ENCODE measurements around the gene OR52B2.

Gene OR52B2

DNA sequence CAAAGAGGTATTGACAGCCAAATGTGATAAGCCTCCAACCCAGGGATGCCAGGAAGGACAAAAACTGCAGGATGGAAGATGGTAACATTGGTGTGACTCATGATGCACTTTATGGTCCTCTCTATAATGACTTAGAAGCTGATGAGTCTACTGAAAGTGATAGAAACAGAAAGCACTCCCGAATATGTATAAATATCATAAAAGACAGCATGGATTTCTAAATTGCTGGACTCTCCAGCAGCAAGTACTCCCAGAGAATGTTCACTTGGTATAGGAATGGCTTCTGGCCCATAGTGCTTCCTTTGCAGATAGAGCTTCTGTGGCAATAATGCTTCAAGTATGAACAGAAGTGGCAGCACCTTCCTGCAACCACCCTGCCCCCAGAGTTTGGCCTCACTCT lies at the start of gene OR52B2:
TSS of gene OR52B2 (minus strand) at position 101 of the 400 bp plus-strand sequence. CDS start at position 101, 0 bp downstream.
- DNase-seq: no peak

DNA sequence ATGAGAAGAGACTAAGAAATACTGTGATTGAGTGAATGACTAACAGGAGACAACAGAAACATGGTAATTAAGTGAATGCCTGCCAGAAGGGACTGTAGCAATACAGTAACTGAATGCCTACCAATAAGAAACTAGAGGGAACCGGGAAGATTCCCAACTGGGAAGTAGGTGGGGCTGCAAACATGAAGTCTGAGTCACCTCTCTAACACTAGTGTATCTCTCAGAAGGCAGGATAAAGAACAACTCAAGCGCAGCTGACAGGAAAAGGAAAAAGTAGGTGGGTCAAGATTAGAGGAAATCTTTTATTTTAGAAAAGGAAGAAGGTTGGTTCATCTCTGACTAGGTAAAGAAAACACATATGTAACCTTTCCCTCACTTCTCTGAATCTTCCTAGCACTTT lies 49.2 kb upstream of the OR52B2 start:
- DNase-seq: no peak

DNA sequence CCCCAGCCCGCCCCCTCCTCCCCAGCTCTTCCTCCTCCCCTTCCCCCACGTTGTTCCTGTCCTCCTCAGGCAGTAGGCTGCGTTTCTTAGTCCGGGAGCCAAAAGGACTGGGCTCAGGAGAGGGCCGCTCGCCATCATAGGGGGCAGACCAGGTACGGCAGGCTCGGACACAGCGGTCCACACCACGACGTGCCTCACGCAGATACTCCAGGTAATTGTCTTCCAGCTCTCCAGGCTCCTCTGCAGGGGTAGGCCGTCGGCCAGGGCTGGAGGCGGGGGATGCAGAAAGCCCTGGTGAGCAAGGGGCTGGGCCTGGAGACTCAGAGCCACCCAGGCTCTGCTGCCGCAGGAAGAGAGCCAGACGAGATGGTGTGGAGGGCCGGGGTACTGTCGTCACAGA lies 47.6 kb upstream of the OR52B2 start:
- no peak for DNase-seq

DNA sequence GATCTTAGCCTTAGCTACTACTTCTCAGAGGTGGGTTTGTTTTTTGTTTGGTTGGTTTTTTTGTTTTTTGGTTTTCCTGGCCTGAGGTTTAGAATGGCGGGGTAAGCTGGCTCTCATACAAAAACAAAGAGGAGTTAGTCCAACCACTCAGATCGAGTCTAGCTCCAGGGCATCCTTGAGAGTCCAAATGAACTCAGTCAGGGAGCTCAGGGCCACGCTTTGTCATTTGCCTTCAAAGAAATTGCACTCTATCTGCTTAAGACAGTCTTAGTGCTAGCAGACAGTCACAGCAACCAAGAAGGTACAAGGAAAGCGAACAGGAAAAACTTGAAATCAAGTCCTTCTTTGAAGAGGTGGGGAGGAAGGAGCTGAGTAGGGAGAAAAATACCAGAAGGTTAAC lies 46.4 kb upstream of the OR52B2 start:
- DNase-seq: no peak

DNA sequence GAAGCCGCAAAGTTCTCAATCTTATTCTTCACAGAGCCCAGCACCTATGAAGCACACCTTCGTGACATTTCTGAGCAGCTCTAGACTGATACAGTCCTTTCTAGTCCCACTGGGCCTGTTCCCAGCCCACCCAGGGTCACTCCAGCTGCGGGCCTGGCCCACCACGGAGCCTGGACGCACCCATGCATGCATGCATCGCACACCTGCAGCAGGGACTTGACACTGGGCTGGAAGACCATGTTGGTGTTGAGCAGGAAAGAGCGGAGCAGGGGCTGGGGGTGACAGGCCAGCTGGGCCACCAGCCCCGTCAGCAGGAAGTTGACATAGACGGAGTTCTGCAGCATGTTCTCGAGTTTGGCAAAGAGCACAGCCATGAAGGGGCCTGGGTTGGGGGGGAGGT lies 44.4 kb upstream of the OR52B2 start:
- DNase-seq: no peak

DNA sequence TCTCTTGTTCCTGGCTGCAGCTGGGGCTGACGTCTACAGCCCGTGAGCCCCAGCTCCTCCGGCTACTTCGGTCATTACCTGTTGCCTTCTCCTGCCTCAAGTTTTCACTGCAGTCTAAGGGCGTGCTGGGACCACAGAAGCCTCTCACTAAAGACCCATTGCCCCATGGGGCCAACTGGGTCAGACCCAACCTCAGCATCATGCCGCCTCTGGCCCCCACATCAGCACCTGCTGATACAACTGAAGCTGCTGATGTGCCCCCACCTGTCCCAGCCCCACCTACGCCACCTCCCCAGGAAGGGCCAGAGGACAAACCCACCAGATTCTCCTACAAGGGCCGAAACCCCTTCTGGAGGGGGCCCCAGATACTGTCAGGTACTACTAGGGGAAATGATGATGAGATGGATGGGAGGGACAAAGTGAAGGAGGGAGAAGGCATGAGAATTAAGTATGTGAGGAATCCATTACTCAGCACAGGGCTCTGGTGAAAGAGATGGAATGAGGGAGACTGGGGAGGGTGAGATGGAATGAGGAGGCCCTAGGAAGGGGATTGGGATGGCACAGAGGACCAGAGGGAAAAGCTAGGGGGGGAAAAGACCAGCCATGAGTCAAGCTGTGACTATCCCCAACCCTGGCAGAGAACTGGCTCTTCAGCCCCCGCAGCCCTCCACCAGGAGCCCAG lies 40.3 kb upstream of the OR52B2 start:
- DNase-seq: no peak

DNA sequence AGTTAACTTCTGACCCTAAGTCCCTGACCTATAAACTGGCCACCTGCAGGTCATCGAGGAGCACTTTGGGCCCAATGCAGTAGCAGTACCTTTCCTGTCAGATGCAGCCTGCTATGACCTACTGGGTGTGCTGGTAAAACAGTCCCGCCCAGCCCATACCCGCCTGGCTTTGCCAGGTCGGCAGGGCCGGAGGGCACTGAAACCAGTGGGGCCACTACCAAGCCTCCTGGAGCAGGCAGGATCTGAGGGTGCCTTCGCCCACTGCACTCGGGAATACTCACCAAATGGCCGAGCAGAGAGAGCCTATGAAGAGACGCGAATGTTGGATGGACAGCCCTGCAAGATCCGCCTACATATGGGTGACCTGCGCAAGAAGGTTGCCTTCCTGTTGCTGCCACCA lies 39.7 kb upstream of the OR52B2 start:
- no peak for DNase-seq

DNA sequence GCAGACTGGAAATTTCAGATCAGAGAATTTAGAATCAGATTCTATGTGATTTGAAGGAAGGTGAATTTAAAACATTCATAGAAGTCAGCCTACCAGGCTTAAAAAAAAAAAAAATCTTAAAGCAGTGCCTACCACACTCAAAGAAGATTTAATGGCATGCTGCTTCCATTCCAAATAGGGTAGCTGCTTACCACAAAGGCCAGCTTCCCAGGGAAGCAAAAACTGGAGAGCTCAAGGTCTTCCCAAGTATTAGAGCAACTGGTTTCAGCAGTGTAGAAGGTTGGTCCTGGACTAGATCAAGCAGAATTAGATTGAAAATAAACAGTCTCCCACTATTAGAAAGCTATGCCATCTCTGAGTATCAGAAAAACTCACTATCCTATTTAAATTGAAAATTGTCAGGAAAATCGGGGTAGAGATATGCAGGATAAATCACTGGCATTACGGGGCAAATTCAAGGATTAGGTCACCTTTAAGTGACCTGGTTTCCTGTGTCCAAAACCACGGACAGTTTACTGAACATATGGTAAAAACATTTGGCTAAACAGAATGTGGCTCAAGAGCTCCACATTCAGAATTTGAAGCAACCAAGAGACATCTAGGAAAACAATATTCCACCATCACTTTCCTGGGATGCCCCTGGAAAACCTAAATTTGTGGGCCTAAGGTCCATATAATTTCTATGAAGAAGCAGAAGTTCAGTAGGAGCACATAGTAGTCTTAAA lies 36.5 kb upstream of the OR52B2 start:
- DNase-seq: no peak

DNA sequence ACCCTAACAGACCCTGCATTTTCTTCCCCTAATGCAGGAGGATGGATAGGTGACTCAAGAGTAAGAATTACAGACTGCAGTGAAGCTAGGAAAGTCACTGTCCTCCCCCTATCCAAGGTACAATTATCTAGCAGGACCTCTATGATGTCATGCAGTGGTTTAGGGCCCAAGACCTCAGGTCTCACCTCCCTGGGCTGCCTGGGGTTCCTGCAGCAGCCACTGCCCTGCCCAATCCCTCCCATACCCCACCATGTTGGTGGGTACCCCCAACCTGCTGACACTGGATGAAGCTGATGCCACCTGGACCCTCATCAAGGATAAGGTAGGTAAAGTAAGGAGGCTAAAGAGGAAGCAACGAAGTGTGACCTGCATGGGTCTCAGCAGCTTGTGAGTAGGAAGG lies 35.2 kb upstream of the OR52B2 start, which contains the start of gene C11orf42:
TSS of gene C11orf42 (plus strand) at position 192 of the 400 bp plus-strand sequence. CDS start at position 251, 59 bp downstream.
- no peak for DNase-seq

DNA sequence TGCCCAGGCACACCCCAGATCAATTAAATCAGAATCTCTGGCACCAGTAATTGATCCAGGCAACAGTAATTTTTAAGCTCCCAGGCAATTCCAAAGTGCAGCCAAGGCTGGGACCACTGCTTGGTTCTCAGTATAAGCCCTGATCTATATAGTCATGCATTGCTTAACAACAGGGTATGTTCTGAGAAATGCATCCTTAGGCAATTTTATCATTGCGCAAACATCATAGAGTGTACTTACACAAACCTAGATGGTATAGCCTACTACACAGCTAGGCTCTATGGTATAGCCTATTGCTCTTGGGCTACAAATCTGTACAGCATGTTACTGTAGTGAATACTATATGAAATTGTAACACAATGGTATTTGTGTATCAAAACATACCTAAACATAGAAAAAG lies 34.6 kb upstream of the OR52B2 start:
- no peak for DNase-seq

DNA sequence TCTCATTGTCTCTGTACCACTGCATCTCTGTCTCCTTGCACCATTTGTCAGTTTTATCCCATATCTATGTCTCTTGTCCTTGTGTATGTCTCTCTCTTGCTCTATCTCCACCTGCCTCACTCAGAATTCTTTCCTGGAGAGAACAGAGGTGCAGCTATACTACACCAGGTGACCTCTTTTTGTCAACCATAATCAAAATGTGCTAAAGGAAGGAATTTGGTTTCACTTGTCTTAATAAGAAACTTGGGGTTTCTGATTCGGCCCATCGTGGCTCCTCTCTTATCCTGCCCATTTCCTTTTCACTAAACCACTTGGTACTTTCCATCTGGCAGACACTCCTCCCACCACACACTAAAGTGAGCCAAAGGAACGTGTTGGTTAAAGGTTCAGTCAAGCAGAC lies 33.2 kb upstream of the OR52B2 start:
- no peak for DNase-seq

DNA sequence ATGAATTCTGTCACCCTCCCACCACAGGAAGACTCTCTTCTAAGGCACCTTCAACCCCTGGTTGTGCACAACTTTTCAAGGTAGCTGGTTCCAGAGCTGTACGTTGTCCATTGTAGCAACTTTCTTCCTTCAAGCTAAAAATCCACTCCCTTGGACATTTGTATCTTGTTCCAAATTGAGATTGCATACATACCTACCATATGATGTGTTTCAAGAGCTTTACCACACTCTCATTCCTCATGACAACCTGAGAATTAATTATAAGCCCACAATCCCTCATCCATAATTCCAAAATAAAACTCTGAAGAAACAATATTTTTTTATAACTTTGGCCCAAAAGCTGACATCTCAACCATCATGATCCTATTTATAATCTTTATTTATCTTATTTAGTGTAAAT lies 31.9 kb upstream of the OR52B2 start:
- no peak for DNase-seq

DNA sequence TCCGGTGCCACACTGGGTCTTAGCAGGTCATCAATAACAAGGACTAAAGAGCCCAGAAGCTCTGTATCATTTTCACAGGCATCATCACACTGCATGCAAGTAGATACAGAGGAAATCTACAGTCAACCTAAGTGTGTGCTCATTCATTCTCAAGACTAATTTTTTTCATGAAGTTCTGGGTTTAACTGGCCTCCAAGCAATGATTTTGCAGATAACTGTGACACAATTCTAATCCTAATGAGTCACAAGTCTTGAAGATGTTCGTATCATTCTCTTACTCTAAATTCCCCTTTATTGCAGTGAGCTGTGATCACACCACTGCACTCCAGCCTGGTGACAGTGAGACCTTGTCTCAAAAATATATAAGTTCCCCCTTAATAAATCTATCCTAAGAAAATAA lies 31.4 kb upstream of the OR52B2 start:
- DNase-seq: no peak

DNA sequence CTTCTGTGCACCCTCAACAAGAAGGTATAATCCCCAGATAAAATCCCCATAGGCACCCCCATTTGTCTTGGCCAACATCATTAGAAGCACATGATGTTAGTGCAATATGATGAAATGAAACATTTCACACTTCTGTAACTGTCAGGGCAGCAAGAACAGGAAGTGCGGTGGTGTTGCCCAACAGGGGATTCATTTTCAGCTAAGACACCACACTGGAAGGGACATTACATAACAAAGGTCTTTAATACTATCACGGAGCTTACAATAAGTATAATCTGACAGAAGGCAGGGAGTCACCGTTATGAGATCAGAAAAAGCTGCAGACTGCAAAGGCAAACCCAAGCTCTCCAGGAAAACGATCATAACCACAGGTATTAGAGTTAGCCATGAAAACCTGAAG lies 30.8 kb upstream of the OR52B2 start:
- DNase-seq: no peak

DNA sequence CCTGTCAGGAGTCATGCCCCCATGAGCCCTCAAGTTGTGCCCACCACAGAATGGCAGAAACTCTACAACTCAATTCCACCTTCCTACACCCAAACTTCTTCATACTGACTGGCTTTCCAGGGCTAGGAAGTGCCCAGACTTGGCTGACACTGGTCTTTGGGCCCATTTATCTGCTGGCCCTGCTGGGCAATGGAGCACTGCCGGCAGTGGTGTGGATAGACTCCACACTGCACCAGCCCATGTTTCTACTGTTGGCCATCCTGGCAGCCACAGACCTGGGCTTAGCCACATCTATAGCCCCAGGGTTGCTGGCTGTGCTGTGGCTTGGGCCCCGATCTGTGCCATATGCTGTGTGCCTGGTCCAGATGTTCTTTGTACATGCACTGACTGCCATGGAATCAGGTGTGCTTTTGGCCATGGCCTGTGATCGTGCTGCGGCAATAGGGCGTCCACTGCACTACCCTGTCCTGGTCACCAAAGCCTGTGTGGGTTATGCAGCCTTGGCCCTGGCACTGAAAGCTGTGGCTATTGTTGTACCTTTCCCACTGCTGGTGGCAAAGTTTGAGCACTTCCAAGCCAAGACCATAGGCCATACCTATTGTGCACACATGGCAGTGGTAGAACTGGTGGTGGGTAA lies 29.2 kb upstream of the OR52B2 start, which contains the start of gene OR52W1:
TSS of gene OR52W1 (plus strand) at position 51 of the 637 bp plus-strand sequence. CDS start at position 51, 0 bp downstream.
- DNase-seq: no peak

DNA sequence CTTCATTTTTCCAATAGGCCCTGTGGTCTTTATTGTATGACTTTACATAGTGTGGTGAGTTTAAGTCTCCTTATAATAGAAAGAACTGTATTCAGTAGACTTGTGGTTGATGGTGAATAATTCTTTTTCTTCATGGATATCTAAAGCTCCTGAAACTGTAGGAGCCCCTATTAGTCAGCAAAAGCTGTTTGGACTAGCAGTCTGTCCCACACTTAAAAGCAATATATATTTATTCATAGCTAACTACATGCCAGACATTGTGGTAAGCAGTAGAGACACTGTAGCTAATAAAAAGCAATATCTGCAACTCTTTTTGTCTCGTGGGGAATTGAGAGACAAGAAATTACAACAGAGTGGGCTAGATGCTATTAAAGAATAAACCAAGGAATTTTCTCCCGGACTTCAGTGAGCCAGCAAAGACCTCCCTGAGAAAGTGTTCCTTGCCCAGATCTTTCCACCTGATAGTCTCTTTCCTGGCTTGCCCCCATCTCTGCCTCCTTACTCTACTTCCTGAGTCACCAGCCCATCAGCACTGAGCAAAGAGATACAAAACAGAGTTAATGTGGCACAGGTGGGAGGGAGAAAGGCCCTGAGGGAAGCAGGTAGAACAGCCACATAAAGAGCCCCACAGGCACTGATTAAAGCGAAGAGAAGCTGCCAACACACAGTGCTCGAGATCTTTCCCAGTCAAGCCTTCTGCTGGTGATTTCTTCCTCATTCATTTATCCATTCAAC lies 27.5 kb upstream of the OR52B2 start:
- DNase-seq: no peak

DNA sequence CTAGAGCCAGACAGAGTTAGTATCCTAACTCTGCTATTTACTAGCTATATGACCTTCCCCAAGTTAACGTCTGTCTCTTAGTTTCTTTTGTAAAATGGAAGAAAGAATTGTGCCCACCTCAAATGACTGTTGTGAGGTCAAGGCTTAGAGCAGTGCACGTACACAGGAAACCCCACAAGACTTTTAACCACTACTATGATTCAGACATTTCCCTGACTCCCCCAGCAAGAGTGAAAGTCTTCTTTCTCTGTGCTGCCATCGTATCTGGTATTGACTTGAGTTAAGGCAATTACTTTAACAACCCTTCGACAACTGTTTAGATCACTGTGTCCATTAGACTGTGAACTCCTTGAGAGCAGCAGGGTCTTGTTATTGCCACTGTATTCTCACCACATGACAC lies 26.3 kb upstream of the OR52B2 start:
- DNase-seq: no peak

DNA sequence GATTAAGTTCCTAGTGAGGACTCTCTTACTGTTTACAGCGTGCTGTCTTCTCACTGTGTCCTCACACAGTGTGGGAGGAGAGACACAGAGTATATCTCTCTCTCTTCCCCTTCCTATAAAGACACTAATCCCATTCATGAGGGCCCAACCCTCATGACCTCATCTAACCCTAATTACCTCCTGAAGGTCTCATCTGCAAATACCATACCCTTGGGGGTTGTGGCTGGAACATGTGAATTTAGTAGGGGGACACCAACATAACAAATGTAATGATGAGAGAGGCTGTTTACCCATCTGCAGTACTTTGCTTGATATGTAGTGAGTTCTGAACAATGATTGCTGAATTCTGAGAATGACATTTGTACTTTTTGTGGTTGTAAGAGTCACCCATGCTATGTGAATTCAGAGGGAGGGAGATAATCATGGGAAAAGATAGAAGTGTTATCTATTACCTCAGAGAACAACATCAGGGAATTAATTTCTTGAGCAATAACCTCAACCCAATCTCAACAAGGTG lies 24.0 kb upstream of the OR52B2 start:
- DNase-seq: no peak

DNA sequence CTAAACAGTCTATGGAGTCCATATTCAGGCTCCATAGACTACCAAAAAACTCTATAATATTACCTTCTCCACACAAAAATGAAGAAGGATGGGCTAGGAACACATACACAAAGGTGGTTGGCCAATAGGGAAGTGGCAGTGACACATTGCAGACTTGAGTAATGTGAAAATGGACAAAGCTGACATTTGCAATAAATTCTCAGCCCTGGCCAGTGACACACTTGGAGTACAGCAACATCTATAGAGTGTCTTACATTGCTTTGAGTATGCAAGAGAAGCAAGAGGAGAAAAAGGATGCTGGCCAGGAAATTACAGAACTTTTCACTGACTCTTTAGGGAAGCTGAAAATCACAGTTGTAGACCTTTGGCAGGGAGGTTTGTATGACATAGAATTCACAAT lies 21.6 kb upstream of the OR52B2 start:
- DNase-seq: no peak

DNA sequence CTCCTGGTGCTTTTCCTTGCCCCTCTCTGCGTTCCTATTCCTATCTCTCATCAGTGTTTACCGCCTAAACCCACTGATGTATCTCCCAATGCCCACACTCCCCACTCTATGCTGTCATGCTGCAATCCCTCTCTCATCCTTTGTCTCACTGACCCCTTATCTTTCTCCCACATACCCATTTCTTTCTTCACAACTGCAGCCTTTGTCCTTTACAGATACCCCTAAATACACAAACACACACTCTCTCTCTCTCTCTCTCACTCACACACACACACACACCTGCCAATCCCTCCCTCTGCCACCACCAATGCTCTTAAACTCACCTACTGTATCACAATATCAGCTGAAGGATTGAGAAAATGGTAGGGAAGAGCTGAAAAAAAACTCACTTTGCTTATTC lies 5.3 kb upstream of the OR52B2 start:
- DNase-seq: no peak

DNA sequence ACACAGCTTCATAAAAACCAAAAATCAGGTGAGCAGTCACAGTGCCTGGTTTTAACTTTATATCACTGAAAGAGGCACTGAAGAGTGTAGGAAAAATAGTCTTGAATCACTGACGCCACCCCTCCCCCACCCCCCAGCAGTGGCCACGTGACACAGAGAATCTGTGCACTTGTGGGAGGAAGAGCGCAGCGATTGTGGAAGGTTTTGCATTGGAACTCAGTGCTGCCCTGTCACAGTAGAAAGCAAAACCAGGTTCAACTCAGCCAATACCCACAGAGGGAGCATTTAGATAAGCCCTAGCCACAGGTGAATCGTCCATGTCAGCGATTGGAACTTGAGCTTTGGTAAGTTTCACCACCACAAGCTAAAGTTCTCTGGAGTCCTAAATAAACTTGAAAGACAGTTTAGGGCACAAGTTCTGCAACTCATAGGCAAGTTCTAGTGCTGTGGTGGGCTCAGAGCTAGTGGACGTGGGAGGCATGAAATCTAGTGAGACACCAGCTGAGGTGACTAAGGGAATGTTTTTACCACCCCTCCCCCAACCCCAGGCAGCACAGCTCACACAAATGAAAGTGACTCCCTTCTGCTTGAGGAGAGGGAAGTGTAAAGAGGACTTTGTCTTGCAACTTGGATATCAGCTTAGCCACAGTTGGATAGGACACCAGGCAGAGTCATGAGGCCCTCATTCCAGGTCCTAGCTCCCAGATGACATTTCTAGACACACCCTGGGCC lies 13.3 kb downstream of the OR52B2 start:
- no peak for DNase-seq

DNA sequence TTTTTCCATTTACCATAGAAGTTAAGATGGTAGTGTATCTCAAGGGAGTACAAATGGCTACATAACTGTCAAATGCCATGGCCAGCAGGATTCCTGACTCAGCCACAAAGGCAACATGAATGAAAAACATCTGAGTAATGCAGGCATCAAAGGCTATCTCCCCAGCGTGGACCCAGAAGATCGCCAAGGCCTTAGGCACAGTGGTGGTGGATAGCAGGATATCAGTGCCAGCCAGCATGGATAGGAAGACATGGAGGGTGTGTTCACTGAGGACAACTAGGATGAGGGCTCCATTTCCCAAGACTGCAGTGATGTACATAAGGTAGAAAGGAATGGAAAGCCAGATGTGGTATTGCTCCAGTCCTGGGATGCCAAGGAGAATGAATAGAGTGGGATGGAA lies 18.0 kb downstream of the OR52B2 start:
- DNase-seq: no peak
